Dedifferentiated amniotic fluid mesenchymal stem cell (primary cell): ENCODE results near the gene ENDOG.
A peak's percentile ranks its signal among the peaks of the same experiment; 100 is the strongest.
"Not testable (repeated sequence)": the region's sequence is repeated elsewhere in the genome, so short reads cannot be mapped to it uniquely, and the experiment has no call there.

Experiments
- DNase-seq: peaks from one replicate; pipeline ENCODE4 v3.0.0-alpha.2; 2016; ENCODE audit errors: extremely low spot score

Gene ENDOG

DNA sequence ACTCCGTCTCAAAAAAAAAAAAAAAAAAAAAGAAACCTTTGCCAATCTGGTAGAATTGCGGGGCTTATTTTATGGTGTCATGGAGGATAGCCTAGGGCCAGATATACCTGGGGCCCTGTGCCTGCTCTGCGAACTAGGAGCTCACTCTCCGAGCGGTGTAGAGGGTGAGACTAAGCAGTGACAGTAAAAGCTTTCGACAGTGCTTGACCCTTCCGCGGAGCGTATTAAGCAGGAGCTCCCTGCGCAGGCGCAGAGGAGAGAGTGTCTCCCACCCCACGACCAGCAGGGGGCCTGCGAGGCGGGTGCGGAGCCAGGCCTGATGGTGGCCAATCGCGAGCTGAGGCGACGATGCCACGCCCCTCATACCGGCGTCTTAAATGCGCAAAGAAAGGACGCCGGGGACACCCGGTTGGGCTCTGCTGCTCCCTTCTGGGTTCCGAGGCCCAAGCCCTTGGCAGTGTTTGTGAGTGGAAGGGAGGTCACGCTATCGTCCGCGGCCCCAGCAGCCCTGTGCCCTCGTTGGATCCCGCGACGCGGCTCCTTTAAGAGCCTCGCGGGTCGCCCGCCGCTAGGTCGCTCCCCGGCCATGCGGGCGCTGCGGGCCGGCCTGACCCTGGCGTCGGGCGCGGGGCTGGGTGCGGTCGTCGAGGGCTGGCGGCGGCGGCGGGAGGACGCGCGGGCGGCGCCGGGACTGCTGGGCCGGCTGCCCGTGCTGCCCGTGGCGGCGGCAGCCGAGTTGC lies at the start of gene ENDOG:
ENDOG (plus strand) TSS at position 402 of the 740 bp plus-strand sequence; CDS start at position 587, 185 bp downstream.
- DNase-seq, result peak; percentile 96

DNA sequence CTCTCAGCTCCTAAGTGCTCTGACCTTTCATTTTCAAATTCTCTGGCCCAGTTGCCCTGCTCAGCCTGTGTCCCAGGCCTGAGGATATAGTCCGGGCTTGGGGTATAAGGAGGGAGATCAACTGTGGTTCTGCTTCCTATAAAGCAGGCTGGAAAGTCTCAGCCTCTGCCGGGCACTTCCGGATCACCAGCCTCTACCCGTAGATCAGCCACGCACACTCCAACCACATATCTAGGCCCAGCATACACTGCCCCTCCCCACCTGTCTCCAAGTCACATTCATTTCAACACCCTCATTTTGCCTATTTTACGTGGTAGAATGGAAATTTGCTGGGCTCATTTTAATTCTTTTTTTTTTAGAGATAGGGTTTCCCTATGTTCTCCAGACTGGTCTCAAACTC lies 49.7 kb upstream of the ENDOG start:
- DNase-seq, result no peak

GRCh38 chr9:128770286-128771030 lies 47.8 kb upstream of the ENDOG start:
- DNase-seq, result no peak

- no peak for DNase-seq
Observed at GRCh38 chr9:128771094-128771721, 47.1 kb upstream of the ENDOG start.

- DNase-seq, result peak; percentile 83
Observed at GRCh38 chr9:128771745-128772519, 46.4 kb upstream of the ENDOG start, which contains the start of gene ZER1. ZER1 (minus strand) TSS chr9:128771927; CDS start chr9:128755565, 16,362 bp downstream.

DNA sequence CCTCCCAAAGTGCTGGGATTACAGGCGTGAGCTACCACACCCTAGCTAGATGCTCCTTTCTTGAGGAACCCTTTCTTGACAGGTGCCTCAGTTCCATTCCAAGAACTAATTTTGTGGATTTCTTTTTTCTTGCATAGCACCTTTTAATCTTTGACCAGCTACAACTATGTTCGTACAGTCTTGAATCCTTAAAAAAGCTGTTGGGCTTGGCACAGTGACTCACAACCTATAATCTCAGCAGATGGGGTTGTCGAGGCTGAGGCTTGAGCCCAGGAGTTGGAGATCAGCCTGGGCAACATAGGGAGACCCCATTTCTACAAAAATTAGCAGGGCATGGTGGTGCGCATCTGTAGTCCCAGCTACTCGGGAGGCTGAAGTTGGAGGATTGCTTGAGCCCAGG lies 45.3 kb upstream of the ENDOG start:
- no peak for DNase-seq

DNA sequence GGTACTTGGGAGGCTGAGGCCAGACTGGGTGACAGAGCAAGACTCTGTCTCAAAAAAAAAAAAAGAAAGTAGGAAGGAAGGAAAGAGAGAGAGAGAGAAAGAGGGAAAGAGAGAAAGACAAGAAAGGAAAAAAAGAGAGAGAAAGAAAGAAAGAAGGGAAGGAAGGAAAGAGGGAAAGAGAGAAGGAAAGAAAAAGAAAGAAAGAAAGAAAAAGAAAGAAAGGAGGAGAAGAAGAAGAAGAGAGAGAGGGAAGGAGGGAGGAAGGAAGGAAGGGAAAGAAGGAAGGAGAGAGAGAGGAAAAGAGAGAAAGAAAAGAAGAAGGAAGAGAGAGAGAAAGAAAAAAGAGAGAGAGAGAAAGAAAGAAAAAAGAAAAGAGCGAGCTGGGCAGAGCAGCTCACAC lies 43.5 kb upstream of the ENDOG start:
- DNase-seq, result no peak

GRCh38 chr9:128780093-128780492 lies 38.2 kb upstream of the ENDOG start:
- DNase-seq, result not testable (repeated sequence)

DNA sequence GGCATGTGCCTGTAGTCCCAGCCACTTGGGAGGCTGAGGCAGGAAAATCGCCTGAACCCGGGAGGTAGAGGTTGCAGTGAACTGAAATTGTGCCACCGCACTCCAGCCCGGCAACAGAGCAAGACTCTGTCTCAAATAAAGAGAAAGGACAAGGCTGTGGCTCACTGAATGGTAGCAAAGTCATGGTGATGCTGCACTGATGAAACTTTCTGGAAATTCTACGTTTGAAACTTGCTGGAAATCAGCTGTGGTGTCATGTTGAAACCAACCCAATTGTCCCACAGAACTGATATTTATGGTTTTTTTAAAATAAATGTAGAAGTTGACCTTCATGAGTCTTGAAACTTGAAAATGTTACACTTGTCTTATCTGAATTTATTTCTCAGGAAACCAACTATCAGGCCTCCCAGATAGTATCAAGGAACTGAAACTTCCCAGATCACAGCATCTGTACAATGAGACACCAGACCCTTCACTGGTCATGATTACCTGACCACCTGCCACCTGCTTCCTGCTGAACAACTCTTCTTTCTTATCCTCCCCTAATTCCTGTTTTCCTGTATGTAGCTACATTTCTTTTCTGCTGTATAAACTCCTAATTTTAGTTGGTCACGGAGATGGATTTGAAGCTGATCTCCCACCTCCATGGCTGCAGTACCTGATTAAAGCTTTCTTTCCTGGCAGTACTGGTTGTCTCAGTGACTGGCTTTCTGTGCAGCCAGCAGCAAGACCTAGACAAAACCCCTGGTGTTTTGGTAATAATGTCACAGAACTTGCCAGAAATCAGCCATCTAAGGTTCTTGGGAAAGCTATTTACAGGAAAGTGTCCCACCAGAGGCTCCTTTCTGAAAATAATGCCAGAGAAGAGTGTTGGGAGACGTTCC lies 36.9 kb upstream of the ENDOG start:
- no peak for DNase-seq

GRCh38 chr9:128782669-128783068 lies 35.6 kb upstream of the ENDOG start:
- no peak for DNase-seq

GRCh38 chr9:128785427-128785826 lies 32.9 kb upstream of the ENDOG start:
- no peak for DNase-seq

GRCh38 chr9:128786681-128787601 lies 31.4 kb upstream of the ENDOG start, which contains the start of gene TBC1D13:
TBC1D13 (plus strand) TSS chr9:128787253; CDS start chr9:128787354, 101 bp downstream.
- DNase-seq, result peak; percentile 68

- no peak for DNase-seq
Observed at GRCh38 chr9:128787659-128788058, 30.6 kb upstream of the ENDOG start.

- no peak for DNase-seq
Observed at GRCh38 chr9:128788445-128788844, 29.9 kb upstream of the ENDOG start.

- no peak for DNase-seq
Observed at GRCh38 chr9:128790536-128790935, 27.8 kb upstream of the ENDOG start.

DNA sequence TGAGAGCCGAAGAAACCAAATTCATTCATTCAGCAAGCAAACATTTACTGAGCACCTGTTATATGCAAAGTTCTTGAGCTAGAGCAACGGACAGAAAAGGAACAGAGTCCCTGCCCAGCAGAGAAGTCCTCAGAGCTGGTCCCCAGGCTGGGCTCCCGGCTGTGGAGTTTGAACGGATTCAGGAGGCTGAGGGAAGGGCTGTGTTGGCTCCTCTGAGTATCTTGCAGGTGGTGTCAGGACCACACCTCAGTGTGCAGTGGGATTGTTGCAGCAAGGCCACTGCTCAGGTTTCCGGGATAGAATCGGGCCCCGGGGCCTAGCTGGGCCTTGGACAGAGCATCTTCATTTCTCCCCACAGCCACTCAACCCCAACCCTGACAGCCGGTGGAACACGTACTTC lies 26.2 kb upstream of the ENDOG start:
- no peak for DNase-seq

GRCh38 chr9:128792978-128793686 lies 25.2 kb upstream of the ENDOG start:
- no peak for DNase-seq

DNA sequence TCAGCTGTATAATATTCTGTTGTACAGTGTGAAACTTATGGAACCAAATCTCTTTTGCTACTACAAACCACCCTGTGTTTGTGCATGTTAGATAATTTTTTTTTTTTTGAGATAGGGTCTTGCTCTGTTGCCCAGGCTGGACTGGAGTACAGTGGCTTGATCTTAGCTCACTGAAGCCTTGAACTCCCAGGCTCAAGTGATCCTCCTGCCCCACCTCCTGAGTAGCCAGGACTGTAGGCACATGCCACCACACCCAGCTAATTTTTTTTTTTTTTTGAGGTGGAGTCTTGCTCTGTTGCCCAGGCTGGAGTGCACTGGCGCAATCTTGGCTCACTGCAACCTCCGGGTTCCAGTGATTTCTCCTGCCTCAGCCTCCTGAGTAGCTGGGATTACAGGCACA lies 23.3 kb upstream of the ENDOG start:
- not testable (repeated sequence) for DNase-seq

DNA sequence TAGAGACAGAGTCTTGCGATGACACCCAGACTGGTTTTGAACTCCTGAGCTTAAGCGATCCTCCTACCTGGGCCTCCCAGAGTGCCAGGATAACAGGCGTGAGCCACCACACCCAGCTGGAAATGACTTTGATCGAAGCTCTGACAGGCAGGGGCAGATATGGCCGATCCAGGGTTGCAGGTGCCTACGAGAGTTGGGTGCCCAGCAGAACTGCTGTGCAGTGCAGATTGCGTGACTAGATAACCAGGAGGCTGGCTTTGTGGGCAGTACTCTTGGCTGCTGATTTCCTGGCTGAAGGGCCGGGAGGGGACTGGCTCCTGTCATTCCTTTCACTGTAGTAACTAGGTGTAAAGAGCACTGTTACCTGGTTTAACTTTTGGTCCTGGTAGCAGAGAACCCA lies 19.4 kb upstream of the ENDOG start:
- no peak for DNase-seq
